T-helper 1 cell treated with Interleukin-12 subunit alpha and Interleukin-12 subunit beta and Interleukin-4 antibody, amounts not matched to agents 30 μg/mL and 1 μg/mL, for 36 hours (primary cell): ENCODE measurements around the gene SLC6A6.

ENCODE experiments used
- H3K27ac Mint-ChIP-seq: one replicate; pipeline ENCODE4 v1.8.0; 2021; ENCODE audit warnings: mild to moderate bottlenecking, mixed read lengths
- H3K27me3 Mint-ChIP-seq: one replicate; pipeline ENCODE4 v1.8.0; 2021; ENCODE audit warnings: low read depth, mixed read lengths
- H3K36me3 Mint-ChIP-seq: one replicate; pipeline ENCODE4 v1.8.0; 2021; ENCODE audit warnings: low read depth, mixed read lengths
- H3K4me1 Mint-ChIP-seq: one replicate; pipeline ENCODE4 v1.8.0; 2021; ENCODE audit warnings: low read depth, mixed read lengths
- H3K4me3 Mint-ChIP-seq: one replicate; pipeline ENCODE4 v1.8.0; 2021; ENCODE audit warnings: mild to moderate bottlenecking, moderate library complexity, mixed read lengths
- H3K9me3 Mint-ChIP-seq: one replicate; pipeline ENCODE4 v1.8.0; 2021; ENCODE audit warnings: mixed read lengths

The SLC6A6 gene

DNA sequence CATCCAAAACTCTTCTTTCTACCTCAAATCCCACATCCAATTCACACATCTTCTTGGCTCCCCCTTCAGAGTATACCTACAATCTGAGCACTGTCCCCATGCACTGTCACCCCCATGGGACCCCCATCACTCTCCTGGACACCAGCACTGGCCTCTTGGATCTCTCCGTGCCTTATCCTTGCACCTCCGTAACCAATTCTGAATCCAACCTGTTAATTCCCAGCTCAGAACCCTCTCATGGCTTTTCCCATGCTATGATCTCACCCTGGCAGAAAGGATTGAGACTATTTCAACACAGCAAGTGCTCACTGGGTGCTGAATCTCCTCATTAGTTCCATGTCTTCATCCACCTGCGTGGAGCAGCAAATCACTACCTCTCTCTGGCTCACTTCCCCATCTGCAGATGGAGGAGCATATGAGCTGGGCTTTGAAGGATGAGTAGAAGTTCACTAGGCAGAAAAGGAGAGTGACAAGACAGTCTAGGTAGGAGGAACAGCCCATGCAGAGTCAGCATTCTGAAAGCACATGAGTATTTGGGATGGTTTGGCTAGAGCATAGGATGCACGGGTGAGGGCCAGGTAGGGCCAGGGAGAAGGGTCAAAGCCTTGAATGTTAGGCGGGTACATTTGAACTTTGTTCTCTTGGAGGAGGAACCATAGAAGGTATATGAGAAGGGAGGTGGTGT lies 48.7 kb downstream of the SLC6A6 start:
- Mint-ChIP-seq H3K4me3 (no peak overlapping the region), H3K9me3 (no peaks in the 10 kb centered on the region), H3K36me3 (peaks cover 36% of the 10 kb centered on the region), H3K27ac (no peak overlapping the region), H3K4me1 (no peaks in the 10 kb centered on the region), H3K27me3 (no peaks in the 10 kb centered on the region)

DNA sequence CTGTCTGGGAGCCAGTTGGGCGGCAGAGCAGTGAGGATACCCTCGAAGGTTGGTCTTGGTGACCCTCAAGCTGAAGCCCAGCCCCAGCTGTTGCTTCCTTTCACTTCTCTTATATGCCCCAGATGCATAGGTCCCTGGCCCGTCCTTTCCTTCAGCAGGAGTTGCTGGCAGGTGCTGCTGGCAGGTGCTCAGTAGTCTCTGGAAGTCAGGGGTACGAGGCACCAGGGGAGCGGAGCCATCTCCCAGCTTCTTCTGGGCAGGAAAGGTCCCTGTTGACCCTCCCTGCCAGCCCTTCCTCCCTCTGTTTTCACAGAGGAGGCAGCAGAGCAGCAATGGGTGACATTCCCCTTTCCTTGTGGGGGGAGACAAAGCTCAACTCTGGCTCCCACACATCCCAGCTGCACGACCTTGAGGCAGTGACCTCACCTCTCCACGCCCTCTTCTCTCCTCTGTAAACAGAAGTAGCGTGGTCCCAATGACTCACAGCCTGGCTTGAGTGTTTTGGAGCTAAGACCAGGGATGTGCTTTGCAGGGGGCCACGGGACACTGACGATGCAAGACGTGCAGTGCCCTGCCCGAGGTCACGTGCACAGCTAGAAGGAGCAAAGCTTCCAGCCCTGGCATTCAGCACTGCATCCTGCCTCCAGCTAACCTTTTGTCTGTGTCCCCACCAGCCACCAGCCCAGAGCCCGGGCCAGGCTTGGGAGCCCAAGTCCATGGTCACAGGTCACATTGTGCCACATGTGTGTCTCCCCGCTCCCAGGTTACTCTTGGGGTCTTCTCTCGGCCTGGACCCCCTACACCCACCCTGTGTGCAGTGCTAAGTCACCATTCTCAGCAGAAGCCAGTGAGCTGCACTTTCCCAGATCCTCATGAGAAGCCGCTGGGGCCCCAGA lies 49.7 kb downstream of the SLC6A6 start:
- Mint-ChIP-seq H3K9me3 (no peaks in the 10 kb centered on the region), H3K36me3 (peaks cover 28% of the 10 kb centered on the region), H3K4me1 (no peaks in the 10 kb centered on the region), H3K27me3 (no peaks in the 10 kb centered on the region), H3K4me3 (no peak overlapping the region), H3K27ac (no peak overlapping the region)

DNA sequence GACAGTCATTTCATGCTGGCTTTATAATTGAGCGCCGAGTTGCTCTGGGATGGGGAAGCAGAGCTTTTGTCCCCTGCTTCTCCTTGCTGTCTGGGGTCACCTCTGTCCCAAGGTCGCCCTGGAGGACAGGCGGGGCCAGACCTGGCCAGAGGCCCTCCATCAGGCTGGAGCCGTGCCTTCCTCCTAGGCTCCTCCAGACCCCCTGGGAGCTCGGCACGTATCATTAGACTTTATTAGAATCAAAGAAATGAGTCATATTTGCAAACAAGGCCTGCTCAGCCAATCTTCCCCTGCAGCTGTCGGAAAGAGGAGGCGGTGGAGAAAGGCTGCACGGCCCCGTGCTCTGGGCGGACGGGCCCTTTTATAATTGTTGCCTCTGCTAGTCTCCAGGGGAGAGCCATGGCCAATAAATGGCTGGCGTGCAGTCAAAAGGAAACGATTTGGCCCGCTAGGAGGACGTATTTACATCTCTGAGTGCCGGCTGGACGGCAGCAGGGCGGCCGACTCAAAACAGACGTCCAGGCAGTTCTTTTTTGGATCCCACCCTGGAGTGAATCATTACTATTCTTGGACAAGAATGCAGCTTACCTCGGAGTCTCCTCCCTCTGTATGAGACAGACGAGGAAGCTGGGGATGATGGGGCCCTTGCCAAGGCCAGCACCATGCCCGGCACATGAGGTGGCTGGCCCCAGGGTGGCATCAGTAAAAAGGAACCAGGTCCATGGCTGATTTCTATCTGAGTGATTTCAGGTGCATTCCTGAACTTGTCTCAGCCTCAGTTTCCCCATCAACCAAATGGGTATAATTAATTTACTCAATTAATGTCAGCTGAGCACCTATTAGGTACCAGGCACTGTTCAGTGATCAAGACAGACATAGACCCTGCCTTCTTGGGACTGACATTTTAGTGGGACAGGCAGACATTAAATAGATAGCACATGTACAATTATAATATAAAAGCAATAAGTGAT lies 50.6 kb downstream of the SLC6A6 start:
- Mint-ChIP-seq H3K27me3 (no peaks in the 10 kb centered on the region), H3K27ac (peak overlapping the region; percentile 20), H3K4me3 (no peak overlapping the region), H3K4me1 (no peaks in the 10 kb centered on the region), H3K9me3 (no peaks in the 10 kb centered on the region), H3K36me3 (peaks cover 19% of the 10 kb centered on the region)

DNA sequence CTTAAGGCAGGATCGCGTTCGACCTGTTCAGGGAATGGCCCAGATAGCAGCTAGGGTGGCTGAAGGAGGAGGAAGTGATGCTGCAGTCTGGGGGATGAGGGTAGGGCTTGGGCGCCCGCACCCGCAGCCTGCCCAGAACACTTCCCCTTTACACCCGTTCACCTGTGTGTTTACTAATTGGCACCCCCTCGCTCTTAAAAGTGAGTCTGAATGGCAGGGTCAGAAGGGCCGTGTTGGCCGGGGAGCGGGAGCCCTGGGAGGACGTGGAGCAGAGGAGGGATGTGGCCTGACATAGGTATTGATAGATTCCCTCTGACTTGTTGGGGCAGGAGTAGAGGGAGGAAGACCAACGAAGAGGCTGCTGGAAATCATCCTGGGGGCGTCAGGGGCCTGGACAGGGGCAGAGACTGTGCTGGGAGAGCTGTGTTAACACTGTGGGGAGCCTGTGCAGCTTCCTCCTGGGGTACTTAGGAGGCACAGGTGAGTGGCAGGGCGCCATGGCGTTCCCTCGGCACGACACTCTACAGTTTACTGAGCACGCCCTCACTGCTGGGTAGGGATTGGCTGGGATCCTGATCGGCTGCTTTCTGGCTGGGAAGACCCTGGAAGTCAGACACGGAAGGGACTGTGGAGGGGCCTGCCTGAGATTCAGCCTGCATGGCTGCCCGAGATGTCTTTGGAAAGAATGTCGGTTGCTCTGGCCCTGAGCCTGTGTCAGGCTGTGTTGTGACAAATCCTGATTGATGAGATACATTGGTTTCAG lies 51.7 kb downstream of the SLC6A6 start:
- no peaks in the 10 kb centered on the region for H3K4me1 Mint-ChIP-seq
- H3K27ac Mint-ChIP-seq: peak overlapping the region; percentile 20
- no peaks in the 10 kb centered on the region for H3K9me3 Mint-ChIP-seq
- no peak overlapping the region for H3K4me3 Mint-ChIP-seq
- H3K36me3 Mint-ChIP-seq: peaks cover 13% of the 10 kb centered on the region
- no peaks in the 10 kb centered on the region for H3K27me3 Mint-ChIP-seq

DNA sequence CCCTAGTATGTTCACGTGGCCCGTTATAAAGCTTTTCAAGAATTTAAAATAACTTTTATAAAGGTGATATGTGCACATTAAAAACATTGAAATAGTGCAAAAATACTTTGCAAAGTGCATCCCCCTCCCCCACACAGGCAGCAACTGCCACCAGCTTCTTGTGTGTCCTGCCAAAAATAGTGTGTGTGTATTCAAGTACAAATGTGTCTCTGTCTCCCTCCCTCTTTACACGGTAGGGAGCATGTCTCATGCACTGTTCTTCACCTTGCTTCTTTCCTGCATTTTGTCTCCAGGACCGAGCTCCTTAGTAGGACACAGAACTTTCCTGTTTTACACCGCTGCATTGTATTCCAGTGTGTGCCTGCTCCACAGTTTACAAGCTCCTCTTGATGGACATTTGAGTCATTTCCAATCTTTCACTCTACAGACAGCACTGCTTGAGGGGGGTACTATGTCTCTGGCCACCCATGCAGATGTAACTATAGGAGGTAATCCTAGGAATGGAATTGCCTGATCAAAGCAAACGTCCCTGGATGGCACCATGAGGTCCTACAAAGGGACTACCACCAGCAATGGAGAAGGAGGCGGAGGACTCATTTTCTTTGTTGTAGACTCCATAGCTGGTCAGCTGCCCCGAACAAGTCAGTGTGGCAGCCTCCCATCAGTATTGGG lies 52.4 kb downstream of the SLC6A6 start:
- no peak overlapping the region for H3K27ac Mint-ChIP-seq
- H3K9me3 Mint-ChIP-seq: no peaks in the 10 kb centered on the region
- peaks cover 16% of the 10 kb centered on the region for H3K36me3 Mint-ChIP-seq
- H3K27me3 Mint-ChIP-seq: no peaks in the 10 kb centered on the region
- no peaks in the 10 kb centered on the region for H3K4me1 Mint-ChIP-seq
- no peak overlapping the region for H3K4me3 Mint-ChIP-seq

DNA sequence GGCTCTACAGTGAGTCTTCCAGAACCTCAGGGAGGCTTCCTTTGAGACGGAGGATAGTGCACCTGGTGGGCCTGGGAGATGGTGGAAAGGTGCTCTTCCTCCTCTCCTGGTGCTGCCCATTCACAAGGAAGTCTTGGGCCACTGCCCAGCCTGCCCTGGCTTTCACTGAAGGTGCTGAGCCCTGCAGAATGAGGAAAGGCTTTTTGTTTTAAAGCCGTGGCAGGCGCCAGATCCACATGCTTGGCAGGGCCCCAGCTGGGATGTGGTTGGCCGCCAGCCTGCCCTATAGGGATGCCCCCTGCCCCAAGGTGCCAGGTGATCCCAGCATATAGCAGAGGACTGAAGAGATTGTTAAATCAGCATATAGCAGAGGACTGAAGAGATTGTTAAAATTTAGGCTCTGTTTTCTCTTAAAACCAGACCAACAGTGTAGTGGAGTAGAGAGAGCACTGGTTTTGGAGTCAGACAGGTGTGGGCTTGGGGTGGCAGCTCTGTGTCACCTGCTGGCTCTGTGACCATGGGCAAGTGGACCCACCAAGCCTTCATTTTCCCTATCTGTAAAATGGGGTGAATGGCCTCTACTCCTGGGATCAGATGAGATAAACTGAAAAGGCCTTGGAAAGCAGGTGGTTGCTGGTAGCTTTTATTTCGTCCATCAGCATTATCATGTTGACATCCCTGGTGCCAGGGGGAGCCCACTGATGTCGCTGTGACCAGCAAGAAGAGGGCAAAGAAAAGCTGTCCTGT lies 53.3 kb downstream of the SLC6A6 start:
- no peak overlapping the region for H3K27ac Mint-ChIP-seq

DNA sequence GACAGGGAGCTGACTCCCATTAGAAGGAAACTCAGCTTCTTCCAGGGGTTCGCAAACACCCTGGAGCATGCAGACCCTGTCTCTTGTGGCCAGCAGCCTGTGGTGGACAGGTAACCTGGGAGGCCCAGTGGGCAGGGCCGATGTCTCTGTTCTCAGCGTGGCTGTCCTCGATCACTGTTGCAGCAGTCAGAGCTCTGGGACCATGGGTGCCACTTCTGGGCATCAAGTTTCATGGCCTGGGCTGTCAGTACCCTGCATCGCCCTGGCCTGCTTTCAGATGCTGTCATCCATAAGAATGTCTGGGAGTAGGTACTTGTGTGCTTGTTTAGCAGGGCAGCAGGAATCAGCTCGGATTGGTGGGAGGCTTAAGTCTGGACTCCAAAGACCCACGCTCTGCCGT lies 54.4 kb downstream of the SLC6A6 start:
- H3K27me3 Mint-ChIP-seq: no peaks in the 10 kb centered on the region
- H3K4me3 Mint-ChIP-seq: no peak overlapping the region
- H3K27ac Mint-ChIP-seq: no peak overlapping the region
- peaks cover 15% of the 10 kb centered on the region for H3K36me3 Mint-ChIP-seq
- H3K9me3 Mint-ChIP-seq: no peaks in the 10 kb centered on the region
- H3K4me1 Mint-ChIP-seq: peaks cover 8% of the 10 kb centered on the region

More for the DNA sequence above, 53.3 kb downstream of the SLC6A6 start:
- Mint-ChIP-seq H3K9me3 (no peaks in the 10 kb centered on the region), H3K4me3 (no peak overlapping the region), H3K4me1 (peaks cover 6% of the 10 kb centered on the region), H3K36me3 (peaks cover 21% of the 10 kb centered on the region), H3K27me3 (no peaks in the 10 kb centered on the region)

DNA sequence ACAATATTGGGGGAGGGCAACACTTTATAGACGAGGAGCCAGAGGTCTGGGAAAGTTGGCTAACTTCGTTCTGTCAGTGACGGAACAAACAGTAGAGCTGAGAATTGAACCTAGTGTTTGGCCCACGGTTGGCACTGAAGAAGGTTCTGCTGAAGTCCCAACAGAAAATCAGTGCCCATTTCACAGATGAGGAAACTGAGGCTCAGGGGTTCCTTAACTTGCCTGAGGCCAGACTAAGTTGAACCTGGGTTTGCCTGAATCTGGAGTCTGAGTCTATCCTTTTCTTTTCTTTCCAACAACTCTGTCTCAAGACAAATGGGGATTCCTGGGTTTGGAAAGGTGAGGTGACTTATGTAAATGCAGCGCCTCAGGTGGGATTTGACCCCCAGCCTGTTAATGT lies 55.1 kb downstream of the SLC6A6 start:
- Mint-ChIP-seq H3K27me3 (no peaks in the 10 kb centered on the region), H3K27ac (no peak overlapping the region), H3K36me3 (peaks cover 18% of the 10 kb centered on the region), H3K4me3 (no peak overlapping the region), H3K9me3 (no peaks in the 10 kb centered on the region), H3K4me1 (peaks cover 8% of the 10 kb centered on the region)

DNA sequence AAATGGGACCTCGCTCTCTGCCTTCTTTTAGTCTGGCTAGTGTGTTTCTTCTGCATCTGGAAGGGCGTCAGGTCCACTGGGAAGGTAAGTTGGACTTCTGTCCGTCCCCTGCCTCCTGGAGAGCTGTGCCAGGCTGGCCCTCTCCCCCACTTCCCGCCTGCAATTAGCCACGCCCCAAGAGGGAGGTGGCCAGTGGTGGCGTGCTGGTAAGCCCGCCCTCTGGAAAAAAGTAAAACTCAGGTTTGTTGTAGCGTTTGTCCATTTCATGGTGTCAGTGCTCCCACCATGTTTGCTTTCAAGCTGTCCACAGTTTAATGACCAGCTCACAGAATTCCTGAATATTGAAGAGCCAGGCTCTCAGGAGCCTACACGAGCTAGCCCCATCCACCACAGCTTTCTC lies 55.6 kb downstream of the SLC6A6 start:
- peaks cover 21% of the 10 kb centered on the region for H3K36me3 Mint-ChIP-seq
- no peaks in the 10 kb centered on the region for H3K9me3 Mint-ChIP-seq
- no peaks in the 10 kb centered on the region for H3K27me3 Mint-ChIP-seq
- H3K27ac Mint-ChIP-seq: no peak overlapping the region
- H3K4me1 Mint-ChIP-seq: peaks cover 8% of the 10 kb centered on the region
- H3K4me3 Mint-ChIP-seq: no peak overlapping the region

DNA sequence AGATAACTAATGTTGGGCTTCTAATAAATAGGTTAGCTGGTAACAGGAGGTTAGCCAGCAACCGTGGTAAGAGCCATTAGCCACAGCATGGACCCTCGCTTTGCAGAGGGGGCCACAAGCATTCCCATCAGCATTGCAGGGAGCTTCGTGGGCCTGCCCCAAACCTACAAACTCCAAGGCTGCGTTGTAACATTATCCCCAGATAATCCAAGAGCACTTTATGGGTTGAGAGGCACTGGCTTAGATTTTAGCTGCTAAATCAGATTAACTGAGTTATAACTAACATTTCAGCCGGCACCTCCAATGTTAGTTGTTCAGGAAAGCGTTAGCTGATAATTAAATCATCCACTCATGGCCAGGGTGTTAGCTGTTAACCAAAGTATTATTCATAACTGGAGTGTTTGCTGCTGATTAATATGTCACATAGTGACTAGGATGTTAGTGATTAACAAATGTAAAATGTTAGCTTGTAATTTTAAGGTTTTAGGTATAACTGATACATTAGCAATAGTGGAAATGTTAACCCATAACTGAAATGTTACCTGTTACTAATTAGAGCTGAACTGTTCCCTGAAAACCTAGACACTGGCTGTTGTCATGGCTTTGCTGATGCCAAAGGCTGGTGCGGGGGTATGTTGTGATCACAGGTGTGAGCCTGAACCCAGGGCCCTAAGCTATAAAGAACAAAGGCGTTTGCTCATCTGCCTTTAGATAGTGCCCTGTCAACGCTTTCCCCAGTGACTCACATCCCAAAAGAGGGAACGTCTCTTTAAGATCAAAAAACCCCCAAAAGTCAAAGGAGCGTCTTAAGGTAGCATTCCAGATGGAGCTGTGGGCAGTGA lies 56.2 kb downstream of the SLC6A6 start:
- Mint-ChIP-seq H3K9me3 (no peaks in the 10 kb centered on the region), H3K27me3 (no peaks in the 10 kb centered on the region), H3K27ac (no peak overlapping the region), H3K4me3 (no peak overlapping the region), H3K4me1 (peaks cover 8% of the 10 kb centered on the region), H3K36me3 (peaks cover 19% of the 10 kb centered on the region)

DNA sequence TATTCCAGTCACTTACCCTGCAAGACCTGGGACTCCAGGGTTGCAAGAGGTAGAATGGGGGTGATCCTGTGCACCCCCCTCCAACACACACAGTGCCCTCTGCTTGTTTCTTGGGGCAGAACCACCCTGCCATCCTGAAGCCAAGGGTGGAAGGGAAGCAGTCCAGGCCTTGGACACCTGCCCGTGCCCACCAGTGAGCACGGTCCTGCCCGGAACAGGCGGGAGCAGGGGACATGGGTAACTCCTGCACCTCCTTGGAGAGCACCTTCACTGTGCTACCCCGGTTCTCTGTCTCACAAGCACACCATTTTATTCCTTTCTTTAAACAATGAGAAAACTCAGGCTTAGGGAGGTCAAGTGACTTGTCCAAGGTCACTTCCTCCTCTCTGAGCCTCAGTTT lies 57.0 kb downstream of the SLC6A6 start:
- H3K4me3 Mint-ChIP-seq: no peak overlapping the region
- no peak overlapping the region for H3K27ac Mint-ChIP-seq
- H3K27me3 Mint-ChIP-seq: no peaks in the 10 kb centered on the region
- H3K4me1 Mint-ChIP-seq: peaks cover 8% of the 10 kb centered on the region
- H3K36me3 Mint-ChIP-seq: peaks cover 19% of the 10 kb centered on the region
- H3K9me3 Mint-ChIP-seq: no peaks in the 10 kb centered on the region

DNA sequence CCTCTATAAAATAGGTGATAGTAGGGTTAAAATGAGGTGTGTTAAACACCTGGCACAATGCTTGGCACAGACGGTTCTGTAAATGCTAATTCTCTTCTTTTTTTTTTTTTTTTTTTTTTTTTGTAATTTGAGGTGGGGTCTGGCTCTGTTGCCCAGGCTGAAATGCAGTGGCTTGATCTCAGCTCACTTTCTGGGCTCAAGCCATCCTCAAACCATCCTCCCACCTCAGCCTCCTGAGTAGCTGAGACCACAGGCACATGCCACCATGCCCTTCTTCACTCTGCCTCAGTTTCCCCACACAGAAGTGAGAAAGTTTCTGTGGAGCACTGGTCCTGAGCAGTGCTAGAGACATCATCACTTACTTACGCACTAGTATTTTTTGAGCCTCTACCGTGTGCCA lies 57.4 kb downstream of the SLC6A6 start:
- no peak overlapping the region for H3K27ac Mint-ChIP-seq
- no peaks in the 10 kb centered on the region for H3K9me3 Mint-ChIP-seq
- peaks cover 18% of the 10 kb centered on the region for H3K36me3 Mint-ChIP-seq
- no peak overlapping the region for H3K4me3 Mint-ChIP-seq
- H3K27me3 Mint-ChIP-seq: no peaks in the 10 kb centered on the region
- peaks cover 8% of the 10 kb centered on the region for H3K4me1 Mint-ChIP-seq
